K562 treated with DMSO at 1 percent for 4 hours (cell line): ENCODE data around the gene TM9SF2. TPM values are rescaled to one million over a fixed set of nuclear protein-coding genes. Genes with fewer than 3 reads are reported as not detected.

Source experiments
- total RNA-seq: library from RNA; unstranded; fragments of 300-600 nt; gene quantifications from 2 replicates; pipeline ENCODE4 v1.2.3, GENCODE V29; 2022; ENCODE audit not compliant: insufficient read depth

The TM9SF2 gene, protein sequence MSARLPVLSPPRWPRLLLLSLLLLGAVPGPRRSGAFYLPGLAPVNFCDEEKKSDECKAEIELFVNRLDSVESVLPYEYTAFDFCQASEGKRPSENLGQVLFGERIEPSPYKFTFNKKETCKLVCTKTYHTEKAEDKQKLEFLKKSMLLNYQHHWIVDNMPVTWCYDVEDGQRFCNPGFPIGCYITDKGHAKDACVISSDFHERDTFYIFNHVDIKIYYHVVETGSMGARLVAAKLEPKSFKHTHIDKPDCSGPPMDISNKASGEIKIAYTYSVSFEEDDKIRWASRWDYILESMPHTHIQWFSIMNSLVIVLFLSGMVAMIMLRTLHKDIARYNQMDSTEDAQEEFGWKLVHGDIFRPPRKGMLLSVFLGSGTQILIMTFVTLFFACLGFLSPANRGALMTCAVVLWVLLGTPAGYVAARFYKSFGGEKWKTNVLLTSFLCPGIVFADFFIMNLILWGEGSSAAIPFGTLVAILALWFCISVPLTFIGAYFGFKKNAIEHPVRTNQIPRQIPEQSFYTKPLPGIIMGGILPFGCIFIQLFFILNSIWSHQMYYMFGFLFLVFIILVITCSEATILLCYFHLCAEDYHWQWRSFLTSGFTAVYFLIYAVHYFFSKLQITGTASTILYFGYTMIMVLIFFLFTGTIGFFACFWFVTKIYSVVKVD
- total RNA-seq: 40.7 and 47.5 TPM in 2 replicates

DNA sequence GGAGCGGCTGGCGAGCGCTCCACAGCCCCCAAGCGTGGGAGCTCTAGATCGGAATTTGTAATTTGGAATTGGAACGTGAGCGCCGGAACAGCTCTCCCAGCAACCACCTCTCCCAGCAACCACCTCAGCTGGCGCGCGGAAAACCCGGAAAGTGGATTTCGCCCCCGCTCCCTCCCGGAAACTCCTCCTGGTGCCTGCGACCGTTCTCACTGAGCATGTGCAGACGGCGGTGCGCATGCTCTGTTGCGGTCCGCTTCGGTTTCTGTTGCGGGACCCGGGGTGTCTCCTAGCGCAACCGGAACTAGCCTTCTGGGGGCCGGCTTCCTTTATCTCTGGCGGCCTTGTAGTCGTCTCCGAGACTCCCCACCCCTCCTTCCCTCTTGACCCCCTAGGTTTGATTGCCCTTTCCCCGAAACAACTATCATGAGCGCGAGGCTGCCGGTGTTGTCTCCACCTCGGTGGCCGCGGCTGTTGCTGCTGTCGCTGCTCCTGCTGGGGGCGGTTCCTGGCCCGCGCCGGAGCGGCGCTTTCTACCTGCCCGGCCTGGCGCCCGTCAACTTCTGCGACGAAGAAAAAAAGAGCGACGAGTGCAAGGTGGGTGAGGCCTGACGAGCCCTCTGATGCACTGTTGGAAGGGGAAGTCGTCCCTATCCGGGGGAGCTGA lies at the start of gene TM9SF2:
Gene TM9SF2 (plus strand): TSS at position 289 of the 664 bp plus-strand sequence. CDS start 135 bp downstream, at position 424.

DNA sequence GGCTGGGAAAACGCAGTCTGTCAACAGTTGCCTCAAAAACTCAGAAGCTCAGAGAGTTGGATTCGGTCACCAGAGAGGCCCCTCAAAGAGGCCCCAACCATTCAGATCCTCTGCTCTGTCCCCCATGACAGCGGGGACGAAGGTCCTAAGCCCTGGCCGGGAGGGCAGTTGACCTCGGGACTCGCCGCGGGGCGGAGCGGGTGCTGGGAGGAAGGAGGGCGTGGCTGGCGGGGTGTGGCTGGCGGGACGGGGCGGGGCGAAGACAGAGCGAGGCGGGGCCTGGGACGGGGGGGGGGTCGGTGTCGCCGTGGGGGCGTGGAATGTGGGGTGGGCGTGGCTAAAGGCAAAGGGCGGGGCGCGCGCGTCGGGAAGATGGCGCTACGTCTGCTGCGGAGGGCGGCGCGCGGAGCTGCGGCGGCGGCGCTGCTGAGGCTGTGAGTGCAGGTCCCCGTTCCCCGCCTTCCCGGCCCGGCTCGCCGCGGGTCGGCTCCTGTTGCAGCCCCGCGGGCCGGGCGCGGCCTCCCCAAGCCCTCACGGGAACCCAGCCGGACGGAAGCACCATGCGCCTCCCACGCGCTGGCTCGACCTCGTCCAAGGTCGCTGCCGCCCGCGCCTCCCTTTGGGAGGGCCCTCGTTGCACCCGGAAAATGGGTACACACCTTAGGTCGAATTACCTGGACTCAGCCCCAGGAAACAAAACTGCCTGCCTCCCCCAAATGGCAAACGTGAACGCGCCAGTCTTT lies 105.2 kb downstream of the TM9SF2 start, which contains the start of gene CLYBL:
Gene CLYBL (plus strand): TSS at position 367 of the 743 bp plus-strand sequence.

Other genes with a start within 250 kb of the TM9SF2 start
- not detected in 2 replicates for gene GPR18, start 243.1 kb upstream of the TM9SF2 start, total RNA-seq
- gene GPR183, start 194.1 kb upstream of the TM9SF2 start, total RNA-seq: not detected in 2 replicates
- gene CLYBL, start 105.2 kb downstream of the TM9SF2 start, total RNA-seq: 8.9 and 11.6 TPM in 2 replicates